ENCODE results near the gene MUL1. TPM values are rescaled to one million over a fixed set of nuclear protein-coding genes. Genes with fewer than 3 reads are reported as not detected.

The MUL1 gene
- total and polyA plus RNA-seq, 9 of the 15 experiments (the other 6 are each of a cell fraction or from before 2014, with no cell fraction given), result 10.4 to 32.9 (median 19.3) TPM

DNA sequence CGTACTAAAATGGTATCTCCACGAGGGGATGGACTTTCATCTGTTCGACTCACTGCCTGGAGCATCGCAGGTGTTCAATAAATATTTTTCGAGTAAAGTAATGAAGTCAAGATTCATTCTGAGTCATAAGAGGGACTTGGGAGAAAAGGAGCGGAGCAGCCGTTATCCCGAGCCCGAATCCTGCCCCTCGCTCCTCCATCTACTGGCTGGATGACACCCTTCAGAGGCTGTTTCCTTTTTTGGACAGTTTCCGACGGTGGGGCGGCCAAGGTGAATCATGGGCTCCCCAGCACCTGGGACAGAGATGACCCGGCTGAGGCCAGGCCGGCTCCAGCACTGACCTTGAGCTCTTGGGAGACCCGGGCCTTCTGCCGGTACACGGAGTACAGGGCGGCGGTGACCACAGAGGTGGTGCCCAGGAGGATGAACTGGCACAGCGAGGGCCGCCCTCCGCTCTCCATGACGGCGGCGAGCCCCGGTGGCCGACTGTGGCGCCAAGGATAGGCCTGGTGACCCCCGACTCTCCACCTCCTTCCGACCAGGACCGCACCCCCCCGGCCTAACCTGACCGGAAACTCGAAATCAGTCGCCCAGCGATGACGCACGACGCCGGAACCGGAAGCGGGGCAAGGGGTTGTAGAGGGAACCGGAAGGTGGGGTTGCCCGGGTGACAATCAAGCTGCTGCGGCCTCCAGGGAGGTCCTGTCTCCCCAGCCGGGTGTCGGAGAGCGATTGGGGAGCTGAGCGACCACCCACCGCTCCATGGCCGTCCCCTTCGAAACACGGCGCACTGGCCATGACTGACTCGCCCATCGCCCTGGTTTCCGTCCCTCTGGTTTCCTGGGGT is at the start of gene MUL1 (continued):
- TF ChIP-seq, protein P1, sequence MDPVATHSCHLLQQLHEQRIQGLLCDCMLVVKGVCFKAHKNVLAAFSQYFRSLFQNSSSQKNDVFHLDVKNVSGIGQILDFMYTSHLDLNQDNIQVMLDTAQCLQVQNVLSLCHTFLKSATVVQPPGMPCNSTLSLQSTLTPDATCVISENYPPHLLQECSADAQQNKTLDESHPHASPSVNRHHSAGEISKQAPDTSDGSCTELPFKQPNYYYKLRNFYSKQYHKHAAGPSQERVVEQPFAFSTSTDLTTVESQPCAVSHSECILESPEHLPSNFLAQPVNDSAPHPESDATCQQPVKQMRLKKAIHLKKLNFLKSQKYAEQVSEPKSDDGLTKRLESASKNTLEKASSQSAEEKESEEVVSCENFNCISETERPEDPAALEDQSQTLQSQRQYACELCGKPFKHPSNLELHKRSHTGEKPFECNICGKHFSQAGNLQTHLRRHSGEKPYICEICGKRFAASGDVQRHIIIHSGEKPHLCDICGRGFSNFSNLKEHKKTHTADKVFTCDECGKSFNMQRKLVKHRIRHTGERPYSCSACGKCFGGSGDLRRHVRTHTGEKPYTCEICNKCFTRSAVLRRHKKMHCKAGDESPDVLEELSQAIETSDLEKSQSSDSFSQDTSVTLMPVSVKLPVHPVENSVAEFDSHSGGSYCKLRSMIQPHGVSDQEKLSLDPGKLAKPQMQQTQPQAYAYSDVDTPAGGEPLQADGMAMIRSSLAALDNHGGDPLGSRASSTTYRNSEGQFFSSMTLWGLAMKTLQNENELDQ (CRISPR knock-in tag; IDR thresholded peaks at IDR 0.05; ENCODE audit: borderline replicate concordance), result 0 out of 2 replicates have a peak, but pooled peaks have one; percentile 60
- TF ChIP-seq HLTF (IDR thresholded peaks at IDR 0.05) (no peak), NCOA1 (IDR thresholded peaks at IDR 0.05; ENCODE audit: low read depth) (peak; percentile 72), ZNF76 (CRISPR knock-in tag; IDR thresholded peaks at IDR 0.05; ENCODE audit: borderline replicate concordance) (no peak; the same call in 1 of the 2 replicates), GATA2 (CRISPR knock-in tag; IDR thresholded peaks at IDR 0.05) (no peak), POLR2A (conservative IDR thresholded peaks at IDR 0.05) (peak; percentile 89), SRSF7 (optimal IDR thresholded peaks at IDR 0.05; ENCODE audit: low read depth, low read length) (no peak), JUN (IDR thresholded peaks at IDR 0.05; ENCODE audit: borderline replicate concordance, low read depth, low read length) (0 out of 2 replicates have a peak, but pooled peaks have one; percentile 50), JUN (CRISPR knock-in tag; IDR thresholded peaks at IDR 0.05; ENCODE audit: borderline replicate concordance) (no peak), ELF2 (CRISPR knock-in tag; IDR thresholded peaks at IDR 0.05) (peak; percentile 83), RBM14 (IDR thresholded peaks at IDR 0.05; ENCODE audit: borderline replicate concordance, insufficient read depth, low read depth, low read length) (no peak), MECOM (CRISPR knock-in tag; IDR thresholded peaks at IDR 0.05) (no peak), ZNF551 (CRISPR knock-in tag; IDR thresholded peaks at IDR 0.05) (no peak), MAFK (IDR thresholded peaks at IDR 0.05; ENCODE audit: low read length) (no peak), SMC3 (conservative IDR thresholded peaks at IDR 0.05; ENCODE audit: insufficient read depth, low read depth, low read length) (no peak), NFE2 (IDR thresholded peaks at IDR 0.05; ENCODE audit: low read depth) (peak; percentile 1; the same call in 1 of the 2 replicates), ZNF584 (CRISPR knock-in tag; IDR thresholded peaks at IDR 0.05; ENCODE audit: low read depth) (no peak), NR2C1 (IDR thresholded peaks at IDR 0.05) (peak; percentile 91), NR2C1 (tag; IDR thresholded peaks at IDR 0.05) (peak; percentile 94), ETV1 (tag; conservative IDR thresholded peaks at IDR 0.05; ENCODE audit: low read depth) (peak; percentile 96), PML (IDR thresholded peaks at IDR 0.05; ENCODE audit: low read length) (peak; percentile 56; the same call in 1 of the 2 replicates), ZC3H4 (CRISPR knock-in tag; IDR thresholded peaks at IDR 0.05; ENCODE audit: borderline replicate concordance) (no peak)
- TF ChIP-seq, protein P2, sequence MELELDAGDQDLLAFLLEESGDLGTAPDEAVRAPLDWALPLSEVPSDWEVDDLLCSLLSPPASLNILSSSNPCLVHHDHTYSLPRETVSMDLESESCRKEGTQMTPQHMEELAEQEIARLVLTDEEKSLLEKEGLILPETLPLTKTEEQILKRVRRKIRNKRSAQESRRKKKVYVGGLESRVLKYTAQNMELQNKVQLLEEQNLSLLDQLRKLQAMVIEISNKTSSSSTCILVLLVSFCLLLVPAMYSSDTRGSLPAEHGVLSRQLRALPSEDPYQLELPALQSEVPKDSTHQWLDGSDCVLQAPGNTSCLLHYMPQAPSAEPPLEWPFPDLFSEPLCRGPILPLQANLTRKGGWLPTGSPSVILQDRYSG (tag; conservative IDR thresholded peaks at IDR 0.05; ENCODE audit: low read depth), result peak; percentile 64; the same call in 1 of the 2 replicates
- TF ChIP-seq, protein P3, sequence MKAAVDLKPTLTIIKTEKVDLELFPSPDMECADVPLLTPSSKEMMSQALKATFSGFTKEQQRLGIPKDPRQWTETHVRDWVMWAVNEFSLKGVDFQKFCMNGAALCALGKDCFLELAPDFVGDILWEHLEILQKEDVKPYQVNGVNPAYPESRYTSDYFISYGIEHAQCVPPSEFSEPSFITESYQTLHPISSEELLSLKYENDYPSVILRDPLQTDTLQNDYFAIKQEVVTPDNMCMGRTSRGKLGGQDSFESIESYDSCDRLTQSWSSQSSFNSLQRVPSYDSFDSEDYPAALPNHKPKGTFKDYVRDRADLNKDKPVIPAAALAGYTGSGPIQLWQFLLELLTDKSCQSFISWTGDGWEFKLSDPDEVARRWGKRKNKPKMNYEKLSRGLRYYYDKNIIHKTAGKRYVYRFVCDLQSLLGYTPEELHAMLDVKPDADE (conservative IDR thresholded peaks at IDR 0.05; ENCODE audit: control insufficient read depth, low read depth, low read length), result peak; percentile 86
